Erythroblast (primary cell): Measurements from ENCODE around the gene ADCY6.

Experiments
- GATA1 ChIP-seq: IDR thresholded peaks from 2 replicates; pipeline ENCODE4 v1.6.1; 2011; ENCODE audit warnings: low read depth, mild to moderate bottlenecking, control low read depth, low read length, moderate library complexity
- POLR2A ChIP-seq: IDR thresholded peaks from 2 replicates; pipeline ENCODE4 v1.6.1; 2011; ENCODE audit warnings: mild to moderate bottlenecking, low read length

GRCh38 chr12:48744251-48745008 is 44.5 kb downstream of the ADCY6 start:
- no peak for TF ChIP-seq POLR2A
- no peak for TF ChIP-seq GATA1
